Tibial nerve (tissue), 4 donors: ENCODE results near the gene CPA4.

Experiments
- CTCF ChIP-seq, 5 experiments: fragments of 200-600 bp in 3 of 5; fragments of 450-650 bp in 2 of 5; sonication (generic) in 3 of 5; IDR thresholded peaks; one replicate each; pipeline ENCODE4 v1.5.1; 2016 to 2019; ENCODE audit warnings: antibody characterized with exemption in 5 of 5, mild to moderate bottlenecking in 3 of 5, moderate library complexity in 2 of 5
- EP300 ChIP-seq, 2 donors: sonication (generic); formaldehyde crosslinking; IDR thresholded peaks; one replicate each; pipeline ENCODE4 v1.6.1; 2017; ENCODE audit warnings: antibody characterized with exemption in 2 of 2, mild to moderate bottlenecking in 1 of 2
- POLR2A ChIP-seq, 2 donors: fragments of 450-650 bp; IDR thresholded peaks; one replicate each; pipeline ENCODE4 v1.6.1; 2017; ENCODE audit warnings: antibody characterized with exemption in 2 of 2, mild to moderate bottlenecking in 2 of 2, moderate library complexity in 2 of 2

DNA sequence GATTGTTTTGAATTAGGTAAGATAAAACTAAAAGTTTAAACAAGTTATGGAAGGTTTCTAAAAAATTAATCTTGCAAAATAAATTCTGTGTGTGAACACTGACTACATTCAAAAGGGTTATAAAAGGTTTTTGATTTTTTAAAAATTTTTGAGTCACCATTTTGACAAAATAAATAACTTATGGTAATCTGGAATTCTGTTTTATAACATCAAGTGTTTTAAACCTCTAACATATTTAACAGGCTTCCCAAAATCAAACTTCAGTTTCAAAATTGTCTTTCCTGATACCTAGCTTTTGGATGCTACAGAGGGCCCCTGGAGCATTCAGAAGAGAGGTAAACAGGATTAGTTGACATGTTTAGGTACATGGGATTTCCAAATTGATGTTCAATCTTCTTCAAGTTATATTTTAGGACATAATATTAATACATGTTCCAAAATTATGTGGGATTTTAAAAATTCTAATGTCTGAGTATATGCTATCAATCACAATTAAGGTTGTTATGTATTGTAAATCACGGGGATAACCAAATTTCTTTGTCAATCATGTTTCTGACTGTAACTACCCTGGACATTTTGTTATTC lies 34.4 kb upstream of the CPA4 start:
- TF ChIP-seq POLR2A (IDR thresholded peaks at IDR 0.05) (no peak), CTCF (IDR thresholded peaks at IDR 0.05) (no peak), EP300 (IDR thresholded peaks at IDR 0.05) (no peak)
